Right lobe of liver (tissue), 4 donors: ENCODE results near the gene BTBD18.

Source experiments
- POLR2A ChIP-seq: fragments of 450-650 bp; IDR thresholded peaks from one replicate; pipeline ENCODE4 v1.6.1; 2017; ENCODE audit warnings: antibody characterized with exemption, mild to moderate bottlenecking
- TF ChIP-seq, protein P1 (sequence below), 4 donors: fragments of 200-600 bp in 3 of 4; fragments of 450-650 bp in 1 of 4; IDR thresholded peaks; one replicate each; pipeline versions ENCODE4 v1.5.1 to v1.8.0; 2016 to 2022; ENCODE audit warnings: antibody characterized with exemption in 4 of 4, mild to moderate bottlenecking in 2 of 4
- donor health status: DM: no; HTN: no; CAD: no.
- donor health status: DM: no; HTN: no; CAD: no.
- donor health status: DM: no; HTN: yes; CAD: no.

- no peak for TF ChIP-seq POLR2A
- TF ChIP-seq, protein P1, sequence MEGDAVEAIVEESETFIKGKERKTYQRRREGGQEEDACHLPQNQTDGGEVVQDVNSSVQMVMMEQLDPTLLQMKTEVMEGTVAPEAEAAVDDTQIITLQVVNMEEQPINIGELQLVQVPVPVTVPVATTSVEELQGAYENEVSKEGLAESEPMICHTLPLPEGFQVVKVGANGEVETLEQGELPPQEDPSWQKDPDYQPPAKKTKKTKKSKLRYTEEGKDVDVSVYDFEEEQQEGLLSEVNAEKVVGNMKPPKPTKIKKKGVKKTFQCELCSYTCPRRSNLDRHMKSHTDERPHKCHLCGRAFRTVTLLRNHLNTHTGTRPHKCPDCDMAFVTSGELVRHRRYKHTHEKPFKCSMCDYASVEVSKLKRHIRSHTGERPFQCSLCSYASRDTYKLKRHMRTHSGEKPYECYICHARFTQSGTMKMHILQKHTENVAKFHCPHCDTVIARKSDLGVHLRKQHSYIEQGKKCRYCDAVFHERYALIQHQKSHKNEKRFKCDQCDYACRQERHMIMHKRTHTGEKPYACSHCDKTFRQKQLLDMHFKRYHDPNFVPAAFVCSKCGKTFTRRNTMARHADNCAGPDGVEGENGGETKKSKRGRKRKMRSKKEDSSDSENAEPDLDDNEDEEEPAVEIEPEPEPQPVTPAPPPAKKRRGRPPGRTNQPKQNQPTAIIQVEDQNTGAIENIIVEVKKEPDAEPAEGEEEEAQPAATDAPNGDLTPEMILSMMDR (IDR thresholded peaks at IDR 0.05) = no peak
Measured at GRCh38 chr11:57776031-57776521, 24.5 kb upstream of the BTBD18 start.
